Subcutaneous abdominal adipose tissue (tissue), 5 donors: ENCODE data around the gene PDE7B.

ENCODE experiments used
- H3K27ac ChIP-seq: one replicate; pipeline ENCODE4 v1.7.0; 2013; ENCODE audit warnings: low read depth, mild to moderate bottlenecking, inconsistent platforms, low read length, moderate library complexity
- H3K27me3 ChIP-seq, 5 donors: one replicate each; pipeline ENCODE4 v1.7.0; 2013; ENCODE audit warnings: low read length in 5 of 5, inconsistent platforms in 1 of 5; ENCODE audit not compliant: control insufficient read depth in 5 of 5, insufficient read depth in 4 of 5
- H3K36me3 ChIP-seq, 5 donors: one replicate each; pipeline ENCODE4 v1.7.0; 2013; ENCODE audit warnings: low read length in 5 of 5; ENCODE audit not compliant: control insufficient read depth in 5 of 5, insufficient read depth in 5 of 5
- H3K4me1 ChIP-seq, 5 donors: one replicate each; pipeline ENCODE4 v1.7.0; 2013; ENCODE audit warnings: low read length in 5 of 5, mild to moderate bottlenecking in 3 of 5, moderate library complexity in 1 of 5; ENCODE audit not compliant: control insufficient read depth in 5 of 5, insufficient read depth in 5 of 5
- H3K4me3 ChIP-seq, 5 donors: one replicate each; pipeline ENCODE4 v1.7.0; 2013; ENCODE audit warnings: low read length in 5 of 5, low read depth in 1 of 5
- H3K9ac ChIP-seq, 5 donors: one replicate each; pipeline ENCODE4 v1.7.0; 2013; ENCODE audit warnings: low read length in 5 of 5, mild to moderate bottlenecking in 4 of 5, moderate library complexity in 3 of 5
- H3K9me3 ChIP-seq, 5 donors: one replicate each; pipeline ENCODE4 v1.7.0; 2013; ENCODE audit warnings: low read length in 5 of 5; ENCODE audit not compliant: control insufficient read depth in 5 of 5
- donor health status: healthy.
- donor health status: healthy.
- donor health status: healthy.
- donor health status: healthy.
- donor health status: healthy.

Gene PDE7B

DNA sequence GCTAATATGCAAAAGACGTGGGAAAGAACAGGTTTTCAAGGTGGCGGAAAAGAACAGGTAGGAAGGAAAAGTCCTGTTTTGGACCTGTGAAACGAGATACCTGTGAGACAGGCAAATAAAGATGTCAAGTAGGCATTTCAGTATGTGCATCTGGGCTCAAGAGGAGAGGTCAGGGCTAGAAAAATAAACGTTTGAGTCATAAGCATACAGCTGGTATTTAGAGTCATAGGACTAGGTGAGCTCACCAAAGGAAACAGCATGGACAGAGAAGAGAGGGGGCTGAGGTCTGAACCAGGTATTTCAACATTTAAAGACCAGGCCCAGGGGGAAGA, 383.7 kb downstream of the PDE7B start:
- Histone ChIP-seq H3K9me3 (no peaks in the 10 kb centered on the region), H3K27me3 (no peaks in the 10 kb centered on the region), H3K27ac (no peak overlapping the region), H3K36me3 (no peaks in the 10 kb centered on the region), H3K9ac (no peak overlapping the region), H3K4me3 (no peak overlapping the region), H3K4me1 (peaks cover 0 to 9% (median 2%) of the 10 kb centered on the region in 5 donors)

DNA sequence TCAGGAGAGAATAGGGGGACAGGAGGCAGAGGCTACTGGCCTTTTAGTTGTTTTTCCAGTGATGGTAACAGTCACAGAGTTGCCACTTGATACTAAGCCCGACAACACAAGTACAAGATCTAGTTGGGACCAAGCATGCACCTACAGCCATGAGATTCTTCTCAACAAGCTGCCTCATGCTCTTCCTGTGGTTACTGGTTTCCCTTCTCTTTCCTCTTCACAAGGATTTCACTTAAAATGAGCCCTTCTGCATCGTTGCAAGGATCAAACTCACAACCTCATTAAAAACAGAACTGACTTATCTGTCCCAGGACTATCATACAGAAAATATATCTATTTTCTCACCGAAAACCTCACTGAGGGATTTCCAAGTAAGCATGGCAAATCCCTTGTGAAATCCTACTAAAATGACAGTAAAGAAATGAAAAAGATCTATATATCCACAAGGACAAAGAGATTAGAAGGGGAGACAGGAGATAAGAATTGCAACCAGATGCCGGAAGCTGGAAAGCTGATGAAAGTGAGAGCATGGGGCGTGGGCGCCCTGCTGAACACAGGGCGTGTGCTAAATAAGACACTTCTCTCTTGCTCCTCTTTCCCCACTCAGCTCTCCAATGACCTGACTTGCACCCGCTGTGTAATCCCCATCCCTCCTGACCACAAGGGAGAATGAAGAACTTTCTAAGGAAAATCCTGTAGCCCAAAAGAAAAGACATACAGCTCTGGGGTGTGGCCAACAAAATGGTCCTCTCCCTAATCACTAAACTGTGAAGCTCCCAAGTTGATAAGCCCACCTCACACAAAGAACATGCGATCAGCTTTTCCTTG, 385.2 kb downstream of the PDE7B start:
- no peak overlapping the region for H3K27ac ChIP-seq
- H3K27me3 ChIP-seq, result no peaks in the 10 kb centered on the region
- no peak overlapping the region for H3K4me3 ChIP-seq
- peaks cover 0 to 9% (median 2%) of the 10 kb centered on the region in 5 donors for H3K4me1 ChIP-seq
- H3K36me3 ChIP-seq, result no peaks in the 10 kb centered on the region
- H3K9ac ChIP-seq, result no peak overlapping the region
- H3K9me3 ChIP-seq, result no peaks in the 10 kb centered on the region

DNA sequence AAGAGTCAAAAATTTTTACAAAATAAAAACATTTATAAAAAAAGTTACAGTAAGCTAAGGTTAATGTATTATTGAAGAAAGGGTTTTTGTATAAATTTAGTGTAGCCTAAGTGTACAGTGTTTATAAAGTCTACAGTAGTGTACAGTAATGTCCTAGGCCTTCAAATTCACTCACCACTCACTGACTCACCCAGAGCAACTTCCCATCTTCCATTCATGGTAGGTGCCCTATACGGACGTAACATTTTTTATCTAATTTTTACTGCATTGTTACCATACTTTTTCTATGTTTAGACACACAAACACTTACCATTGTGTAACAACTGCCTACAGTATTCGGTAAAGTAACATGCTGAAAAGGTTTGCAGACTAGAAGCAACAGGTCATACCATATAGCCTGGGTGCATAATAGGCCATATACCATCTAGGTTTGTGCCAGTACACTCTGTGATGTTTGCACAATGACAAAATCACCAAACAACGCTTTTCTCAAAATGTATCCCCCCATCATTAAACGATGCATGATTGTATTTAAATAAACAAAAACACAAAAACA, 392.6 kb downstream of the PDE7B start:
- Histone ChIP-seq H3K4me1 (peaks cover 0 to under 1% (median 0%) of the 10 kb centered on the region in 5 donors), H3K9me3 (no peaks in the 10 kb centered on the region), H3K27me3 (no peaks in the 10 kb centered on the region), H3K36me3 (no peaks in the 10 kb centered on the region), H3K9ac (no peak overlapping the region), H3K4me3 (no peak overlapping the region), H3K27ac (no peak overlapping the region)
